Skeletal muscle satellite cell (primary cell): ENCODE results near the gene PLD4.

Experiments used
- H3K27me3 ChIP-seq: 2 replicates; pipeline ENCODE4 v1.7.0; 2013; ENCODE audit warnings: low read length; ENCODE audit not compliant: control insufficient read depth, insufficient read depth
- H3K36me3 ChIP-seq: 2 replicates; pipeline ENCODE4 v1.7.0; 2013; ENCODE audit warnings: mild to moderate bottlenecking, control low read depth, low read length; ENCODE audit not compliant: insufficient read depth
- H3K4me1 ChIP-seq: 2 replicates; pipeline ENCODE4 v1.7.0; 2013; ENCODE audit warnings: low read length; ENCODE audit not compliant: control insufficient read depth, insufficient read depth
- H3K4me2 ChIP-seq: 2 replicates; pipeline ENCODE4 v1.7.0; 2013; ENCODE audit warnings: mild to moderate bottlenecking, low read length
- H3K4me3 ChIP-seq: 2 replicates; pipeline ENCODE4 v1.7.0; 2013; ENCODE audit warnings: low read length
- H3K9ac ChIP-seq: 2 replicates; pipeline ENCODE4 v1.7.0; 2013; ENCODE audit warnings: mild to moderate bottlenecking, low read depth, low read length, moderate library complexity
- H3K9me3 ChIP-seq: replicated peaks from 2 replicates; pipeline ENCODE4 v1.7.0; 2013; ENCODE audit warnings: mild to moderate bottlenecking, control low read depth, low read length

Gene PLD4

GRCh38 chr14:104979758-104980610, 55.3 kb downstream of the PLD4 start:
- H3K36me3 ChIP-seq, result no peaks in the 10 kb centered on the region
- H3K4me3 ChIP-seq, result no peak overlapping the region
- peaks cover 38% of the 10 kb centered on the region for H3K4me1 ChIP-seq
- no peak overlapping the region for H3K4me2 ChIP-seq
- no peaks in the 10 kb centered on the region for H3K27me3 ChIP-seq
- no peak overlapping the region for H3K9ac ChIP-seq
- H3K9me3 ChIP-seq, result no peaks in the 10 kb centered on the region

DNA sequence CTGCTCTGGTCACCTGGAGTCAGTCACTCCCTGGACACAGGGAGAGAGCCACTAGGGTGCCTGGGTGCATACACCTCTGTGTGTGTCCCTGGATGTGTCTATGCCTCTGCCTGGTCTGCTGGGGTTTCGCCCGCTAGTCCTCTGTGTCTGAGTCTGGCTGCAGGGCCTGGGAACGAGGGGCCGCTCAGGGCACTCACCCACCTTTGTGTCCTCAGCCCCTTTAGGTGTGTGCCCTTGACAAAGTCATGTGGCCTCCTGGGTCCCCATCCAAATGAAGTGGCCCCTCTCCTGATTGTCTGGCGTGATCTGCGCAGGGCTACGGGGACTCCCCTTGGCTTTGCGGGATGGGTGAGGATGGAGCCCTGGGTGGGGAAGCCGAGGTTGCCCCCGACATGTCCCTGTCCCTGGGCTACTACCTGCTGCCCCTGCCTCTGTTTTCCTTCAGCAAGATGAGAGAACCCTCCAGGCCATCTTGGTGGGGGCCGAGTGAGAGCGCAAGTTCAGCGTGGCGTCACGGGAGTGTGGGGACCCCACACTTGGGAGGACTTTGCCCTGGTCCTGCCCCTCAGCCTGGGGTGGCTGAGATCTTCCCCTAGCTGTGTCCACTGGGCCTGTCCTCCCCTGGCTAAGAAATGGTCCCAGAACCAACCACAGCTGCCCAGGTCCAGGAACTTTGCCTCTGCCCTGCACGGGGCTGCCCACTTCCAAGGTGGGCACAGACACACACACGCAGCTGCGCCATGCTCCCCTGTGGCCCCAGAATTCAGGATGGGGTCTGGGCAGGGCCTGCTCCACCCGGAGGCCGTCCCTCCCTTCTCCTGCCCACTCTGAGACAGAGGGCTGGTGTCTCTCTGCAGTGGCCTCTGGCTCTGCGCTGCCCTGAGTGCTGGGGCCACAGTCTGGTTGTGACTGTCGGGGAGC, 56.2 kb downstream of the PLD4 start:
- no peak overlapping the region for H3K4me3 ChIP-seq
- H3K9me3 ChIP-seq, result no peaks in the 10 kb centered on the region
- H3K9ac ChIP-seq, result no peak overlapping the region
- H3K27me3 ChIP-seq, result no peaks in the 10 kb centered on the region
- no peak overlapping the region for H3K4me2 ChIP-seq
- H3K36me3 ChIP-seq, result no peaks in the 10 kb centered on the region
- peaks cover 33% of the 10 kb centered on the region for H3K4me1 ChIP-seq

GRCh38 chr14:104981699-104982541, 57.2 kb downstream of the PLD4 start:
- H3K4me3 ChIP-seq, result no peak overlapping the region
- H3K36me3 ChIP-seq, result no peaks in the 10 kb centered on the region
- no peak overlapping the region for H3K4me2 ChIP-seq
- H3K4me1 ChIP-seq, result peaks cover 34% of the 10 kb centered on the region
- H3K27me3 ChIP-seq, result no peaks in the 10 kb centered on the region
- H3K9ac ChIP-seq, result no peak overlapping the region
- H3K9me3 ChIP-seq, result no peaks in the 10 kb centered on the region

DNA sequence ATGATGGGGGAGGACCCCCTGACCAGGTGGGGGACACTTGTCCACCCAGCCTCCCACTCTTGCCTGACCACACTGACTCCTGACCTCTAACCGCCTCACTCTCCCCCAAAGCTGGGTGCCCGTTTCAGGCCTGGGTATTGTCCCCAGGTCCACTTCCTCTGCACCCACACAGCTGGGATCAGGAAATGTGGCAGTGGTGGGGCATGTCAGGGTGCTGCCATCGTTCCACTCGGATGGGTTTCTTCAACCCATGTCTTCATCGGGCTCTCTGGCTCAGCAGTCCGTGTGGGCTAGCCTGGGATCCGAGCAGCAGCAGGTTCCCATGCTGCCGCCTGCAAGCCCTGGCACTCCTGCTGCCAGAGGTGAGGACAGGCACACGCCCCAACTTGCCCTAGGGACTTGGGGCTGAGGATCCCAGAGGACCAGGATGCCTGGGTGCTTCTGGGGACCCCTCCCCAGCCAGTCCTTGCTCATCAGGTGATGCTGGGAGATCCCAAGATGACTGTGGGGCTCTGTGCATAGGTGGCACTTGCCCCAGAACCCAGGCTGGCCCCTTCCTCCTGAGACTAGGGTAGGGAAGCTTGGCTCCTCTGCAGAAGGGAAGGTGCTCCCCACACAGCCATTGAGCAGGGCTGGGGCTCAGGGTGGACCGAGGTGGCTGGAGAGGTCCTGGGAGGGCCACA, 58.0 kb downstream of the PLD4 start:
- Histone ChIP-seq H3K27me3 (no peaks in the 10 kb centered on the region), H3K4me2 (no peak overlapping the region), H3K4me3 (no peak overlapping the region), H3K4me1 (peaks cover 26% of the 10 kb centered on the region), H3K36me3 (no peaks in the 10 kb centered on the region), H3K9ac (no peak overlapping the region), H3K9me3 (no peaks in the 10 kb centered on the region)
